ENCODE measurements around the gene LRP1B.

GRCh38 chr2:140200764-140201163 is 1930.1 kb downstream of the LRP1B start:
- TF ChIP-seq CTCF (IDR thresholded peaks at IDR 0.05) (no peak), EZH2 (IDR thresholded peaks at IDR 0.05; ENCODE audit: borderline replicate concordance, insufficient read depth, low read depth, low read length, poor library complexity, severe bottlenecking) (no peak)
